Jurkat, Clone E6-1 (cell line): ENCODE data around the gene PRSS35. TPM values are rescaled to one million over a fixed set of nuclear protein-coding genes. Genes with fewer than 3 reads are reported as not detected.
"Not testable (repeated sequence)": the region's sequence is repeated elsewhere in the genome, so short reads cannot be mapped to it uniquely, and the experiment has no call there.

Source experiments
- DNase-seq: peaks from one replicate; pipeline ENCODE4 v3.0.0-alpha.2; 2011; ENCODE audit warnings: low read depth, low spot score
- H3K4me3 ChIP-seq: 2 replicates; pipeline ENCODE4 v1.5.1; 2011; ENCODE audit warnings: mild to moderate bottlenecking, low read length, control low read depth, moderate library complexity
- polyA plus RNA-seq: library from polyadenylated mRNA; unstranded; fragments of >200 nt; gene quantifications from one replicate; pipeline ENCODE4 v1.2.1, GENCODE V29; 2012; ENCODE audit warnings: missing spikeins; ENCODE audit not compliant: insufficient read length, insufficient read depth

Gene PRSS35
- polyA plus RNA-seq = not detected

GRCh38 chr6:83511901-83512681 is at the start of gene PRSS35:
TSS of gene PRSS35 (plus strand) at chr6:83512534. CDS start at chr6:83523442, 10,908 bp downstream.
- DNase-seq = no peak
- no peak within 1 kb of the TSS for H3K4me3 ChIP-seq

- H3K4me3 ChIP-seq = no peak overlapping the region
- no peak for DNase-seq
Measured at GRCh38 chr6:83463886-83464285, 48.4 kb upstream of the PRSS35 start.

GRCh38 chr6:83464381-83465140 is 47.8 kb upstream of the PRSS35 start:
- DNase-seq = no peak
- H3K4me3 ChIP-seq = no peak overlapping the region

- no peak for DNase-seq
- H3K4me3 ChIP-seq = no peak overlapping the region
Measured at GRCh38 chr6:83466328-83466727, 46.0 kb upstream of the PRSS35 start.

- no peak overlapping the region for H3K4me3 ChIP-seq
- DNase-seq = no peak
Measured at GRCh38 chr6:83467620-83468036, 44.7 kb upstream of the PRSS35 start.

GRCh38 chr6:83470001-83470400 is 42.3 kb upstream of the PRSS35 start:
- no peak overlapping the region for H3K4me3 ChIP-seq
- no peak for DNase-seq

- H3K4me3 ChIP-seq = no peak overlapping the region
- DNase-seq = no peak
Measured at GRCh38 chr6:83470587-83470986, 41.7 kb upstream of the PRSS35 start.

GRCh38 chr6:83472767-83473166 is 39.6 kb upstream of the PRSS35 start:
- H3K4me3 ChIP-seq = no peak overlapping the region

GRCh38 chr6:83474309-83474708 is 38.0 kb upstream of the PRSS35 start:
- no peak for DNase-seq
- no peak overlapping the region for H3K4me3 ChIP-seq

More at GRCh38 chr6:83472767-83473166, 39.6 kb upstream of the PRSS35 start:
- no peak for DNase-seq

GRCh38 chr6:83476971-83477370 is 35.4 kb upstream of the PRSS35 start:
- no peak for DNase-seq
- no peak overlapping the region for H3K4me3 ChIP-seq

- no peak overlapping the region for H3K4me3 ChIP-seq
- DNase-seq = no peak
Measured at GRCh38 chr6:83479389-83479788, 32.9 kb upstream of the PRSS35 start.

- no peak overlapping the region for H3K4me3 ChIP-seq
- DNase-seq = no peak
Measured at GRCh38 chr6:83480470-83480869, 31.9 kb upstream of the PRSS35 start.

- not testable (repeated sequence) for DNase-seq, H3K4me3 ChIP-seq
Measured at GRCh38 chr6:83481938-83482337, 30.4 kb upstream of the PRSS35 start.

- no peak overlapping the region for H3K4me3 ChIP-seq
- DNase-seq = no peak
Measured at GRCh38 chr6:83488448-83488847, 23.9 kb upstream of the PRSS35 start.

- no peak overlapping the region for H3K4me3 ChIP-seq
- DNase-seq = no peak
Measured at GRCh38 chr6:83488861-83489260, 23.5 kb upstream of the PRSS35 start.

- no peak for DNase-seq
- H3K4me3 ChIP-seq = no peak overlapping the region
Measured at GRCh38 chr6:83490217-83490807, 22.0 kb upstream of the PRSS35 start.

- DNase-seq = no peak
Measured at GRCh38 chr6:83505356-83505755, 7.0 kb upstream of the PRSS35 start.

GRCh38 chr6:83509441-83509840 is 2.9 kb upstream of the PRSS35 start:
- no peak overlapping the region for H3K4me3 ChIP-seq
- no peak for DNase-seq

More at GRCh38 chr6:83505356-83505755, 7.0 kb upstream of the PRSS35 start:
- no peak overlapping the region for H3K4me3 ChIP-seq

GRCh38 chr6:83510791-83511190 is 1.5 kb upstream of the PRSS35 start:
- H3K4me3 ChIP-seq = no peak overlapping the region
- DNase-seq = no peak

GRCh38 chr6:83511266-83511665 is 1.1 kb upstream of the PRSS35 start:
- no peak for DNase-seq
- H3K4me3 ChIP-seq = no peak overlapping the region
